HepG2 (cell line): ENCODE data around the gene EPG5. TPM values are rescaled to one million over a fixed set of nuclear protein-coding genes. Genes with fewer than 3 reads are reported as not detected.

ENCODE experiments used
- ATAC-seq: fragments of 200-7000 bp; cut with Tn5 transposase; 3 replicates; pipeline ENCODE4 v1.9.1; 2020; ENCODE audit warnings: mild to moderate bottlenecking, moderate library complexity
- BruUV-seq: library from RNA; stranded (reverse); fragments of 400-500 nt; replicated peaks from 2 replicates; lab custom pipeline; 2021; lab: Mats Ljungman, UMichigan
- CTCF ChIA-PET: fragments of 300-600 bp; formaldehyde crosslinking; extraction: SDS; loops from one replicate; lab custom pipeline; 2021; ENCODE audit warnings: low total read pairs, inconsistent platforms, low intra/inter-chr PET ratio; lab: Yijun Ruan, JAX
- POLR2A ChIA-PET: fragments of 350-600 bp; sonication (Branson Sonifier 250); formaldehyde crosslinking; loops from one replicate; lab custom pipeline; 2020; ENCODE audit warnings: antibody characterized with exemption, inconsistent platforms; lab: Yijun Ruan, JAX
- DNase-seq: peaks from one replicate; pipeline ENCODE4 v3.0.0-alpha.2; 2015; ENCODE audit warnings: low spot score
- FAIRE-seq: peaks from 3 replicates; lab custom pipeline; 2011; peaks lifted over from hg19 to GRCh38; lab: Jason Lieb, UNC
- H2AFZ ChIP-seq: one replicate; pipeline ENCODE4 v1.6.1; 2011; ENCODE audit warnings: low read length, inconsistent platforms
- H3K27ac ChIP-seq: fragments of 300-600 bp; 3 replicates; pipeline ENCODE4 v1.8.0; 2011; ENCODE audit warnings: mixed run types, mild to moderate bottlenecking, mixed read lengths, low read length, inconsistent platforms; ENCODE audit not compliant: insufficient read depth; ENCODE audit errors: extremely low read length
- H3K27me3 ChIP-seq, 2 experiments: fragments of 200-600 bp in 1 of 2; 2 replicates in 1 of 2; 3 replicates in 1 of 2; pipeline versions ENCODE4 v1.6.0 to v1.8.0; 2011; ENCODE audit warnings: low read length in 2 of 2, mild to moderate bottlenecking in 2 of 2, moderate library complexity in 2 of 2, inconsistent platforms in 1 of 2; ENCODE audit not compliant: insufficient read depth in 2 of 2, control insufficient read depth in 1 of 2
- H3K36me3 ChIP-seq, 2 experiments: fragments of 200-600 bp in 1 of 2; replicated peaks in 1 of 2; 2 replicates in 1 of 2; 3 replicates in 1 of 2; pipeline versions ENCODE4 v1.5.1 to v1.8.0; 2011; ENCODE audit warnings: low read length in 2 of 2, inconsistent platforms in 1 of 2; ENCODE audit not compliant: insufficient read depth in 2 of 2, control insufficient read depth in 1 of 2
- H3K4me1 ChIP-seq: 2 replicates; pipeline ENCODE4 v1.5.1; 2012; ENCODE audit warnings: low read length, inconsistent platforms; ENCODE audit not compliant: insufficient read depth
- H3K4me2 ChIP-seq: 2 replicates; pipeline ENCODE4 v1.6.0; 2011; ENCODE audit warnings: low read depth, low read length, inconsistent platforms
- H3K4me3 ChIP-seq, 3 experiments: fragments of 200-600 bp in 1 of 3; sonication (generic), shearing (Covaris generic) in 1 of 3; replicated peaks in 1 of 3; 2 replicates each; pipeline ENCODE4 v1.5.1; 2011 to 2016; ENCODE audit warnings: low read length in 3 of 3, inconsistent platforms in 2 of 3, low read depth in 2 of 3, mild to moderate bottlenecking in 2 of 3, control low read depth in 1 of 3, mixed read lengths in 1 of 3; ENCODE audit not compliant: insufficient read depth in 1 of 3
- H3K79me2 ChIP-seq: one replicate; pipeline ENCODE4 v1.6.1; 2011; ENCODE audit warnings: low read length, inconsistent platforms; ENCODE audit not compliant: insufficient read depth
- H3K9ac ChIP-seq: 2 replicates; pipeline ENCODE4 v1.6.0; 2011; ENCODE audit warnings: mild to moderate bottlenecking, low read depth, low read length, inconsistent platforms; ENCODE audit not compliant: insufficient read depth
- H3K9me3 ChIP-seq: 2 replicates; pipeline ENCODE4 v1.5.1; 2012; ENCODE audit warnings: mild to moderate bottlenecking, low read length
- H4K20me1 ChIP-seq: 2 replicates; pipeline ENCODE4 v1.6.0; 2011; ENCODE audit warnings: inconsistent platforms, mild to moderate bottlenecking, low read length, moderate library complexity; ENCODE audit not compliant: insufficient read depth
- CC2D1A ChIP-seq: sonication (generic); formaldehyde crosslinking; IDR thresholded peaks from 2 replicates; pipeline ENCODE4 v1.8.1; 2023; ENCODE audit warnings: mild to moderate bottlenecking, missing genetic modification reagents
- CEBPB ChIP-seq: IDR thresholded peaks from 2 replicates; pipeline ENCODE4 v1.6.1; 2011; ENCODE audit warnings: low read depth, low read length, improper control_type of control experiment, borderline replicate concordance
- FIP1L1 ChIP-seq: fragments of 200-400 bp; formaldehyde crosslinking; IDR thresholded peaks from 2 replicates; pipeline ENCODE4 v1.6.1; 2018; ENCODE audit warnings: low read depth, mild to moderate bottlenecking, low read length, moderate library complexity, borderline replicate concordance; ENCODE audit not compliant: insufficient read depth
- HIVEP1 ChIP-seq: sonication (generic); formaldehyde crosslinking; IDR thresholded peaks from 2 replicates; pipeline ENCODE4 v1.4.0; 2020; ENCODE audit warnings: mild to moderate bottlenecking, missing genetic modification reagents
- MYC ChIP-seq: sonication (generic); formaldehyde crosslinking; IDR thresholded peaks from 2 replicates; pipeline ENCODE4 v1.9.0; 2021; ENCODE audit warnings: missing genetic modification reagents, borderline replicate concordance
- NBN ChIP-seq: fragments of 450-650 bp; conservative IDR thresholded peaks from 2 replicates; pipeline ENCODE4 v1.6.1; 2017
- POGZ ChIP-seq: sonication (generic); formaldehyde crosslinking; IDR thresholded peaks from 2 replicates; pipeline ENCODE4 v1.4.0; 2020; ENCODE audit warnings: mild to moderate bottlenecking, missing genetic modification reagents
- SRSF9 ChIP-seq: fragments of 200-400 bp; formaldehyde crosslinking; IDR thresholded peaks from 2 replicates; pipeline ENCODE4 v1.6.1; 2018; ENCODE audit warnings: borderline replicate concordance, mild to moderate bottlenecking, low read depth, low read length; ENCODE audit not compliant: insufficient read depth, poor library complexity, severe bottlenecking
- TCF7L2 ChIP-seq: IDR thresholded peaks from 2 replicates; pipeline ENCODE4 v1.6.1; 2011; ENCODE audit warnings: mild to moderate bottlenecking, low read depth, low read length, moderate library complexity
- ZBTB7A ChIP-seq: sonication (generic); formaldehyde crosslinking; IDR thresholded peaks from 2 replicates; pipeline ENCODE4 v1.8.0; 2022; ENCODE audit warnings: mild to moderate bottlenecking, missing genetic modification reagents
- ZNF350 ChIP-seq: sonication (generic); formaldehyde crosslinking; IDR thresholded peaks from 2 replicates; pipeline ENCODE4 v1.4.0; 2020; ENCODE audit warnings: mild to moderate bottlenecking, low read depth, missing genetic modification reagents, borderline replicate concordance
- ZNF484 ChIP-seq: sonication (generic); formaldehyde crosslinking; IDR thresholded peaks from 2 replicates; pipeline ENCODE4 v1.5.1; 2020; ENCODE audit warnings: mild to moderate bottlenecking, low read depth, missing genetic modification reagents, borderline replicate concordance
- ZNF570 ChIP-seq: sonication (generic); formaldehyde crosslinking; IDR thresholded peaks from 2 replicates; pipeline ENCODE4 v1.4.0; 2020; ENCODE audit warnings: mild to moderate bottlenecking, missing genetic modification reagents, borderline replicate concordance
- ZNF709 ChIP-seq: sonication (generic); formaldehyde crosslinking; IDR thresholded peaks from 2 replicates; pipeline ENCODE4 v1.5.0; 2020; ENCODE audit warnings: mild to moderate bottlenecking, missing genetic modification reagents
- ZSCAN9 ChIP-seq: IDR thresholded peaks from 2 replicates; pipeline ENCODE4 v1.6.1; 2016; ENCODE audit warnings: borderline replicate concordance
- WGBS: methylation state at CpG from one replicate; pipeline ENCODE4 v1.1.6; 2017; ENCODE audit warnings: low lambda C conversion rate; 5-methylcytosine and 5-hydroxymethylcytosine counted together
- in situ Hi-C: cut with HindIII; loops from 2 replicates; pipeline ENCODE4 v1.10.0; 2017; ENCODE audit warnings: low pct_unique_long_range_greater_than_20kb; ENCODE audit not compliant: extremely low pct_ligation_motif_present
- intact Hi-C: fragments of 100-400 bp; cut with micrococcal nuclease; formaldehyde crosslinking; loops from one replicate; pipeline ENCODE4 v1.10.0; 2022; ENCODE audit not compliant: unreplicated experiment
- polyA plus RNA-seq, 8 experiments: library from polyadenylated mRNA; depleted of rRNA in 3 of 8; stranded (reverse) in 7 of 8; unstranded in 1 of 8; fragments of >200 nt; fragmentation: Illumina TruSeq in 4 of 8; extraction: Trizol in 4 of 8; gene quantifications; 2 replicates each; pipeline versions ENCODE4 v1.2.1 to v1.2.3, GENCODE V29; 2011 to 2016; ENCODE audit warnings: low read depth in 4 of 8, missing spikeins in 1 of 8, mixed read lengths in 1 of 8; ENCODE audit not compliant: insufficient read depth in 1 of 8
- total RNA-seq, 5 experiments: library from RNA; depleted of rRNA; stranded (reverse); fragments of >200 nt; fragmentation: Illumina TruSeq; extraction: Trizol; gene quantifications; 2 replicates each; pipeline ENCODE4 v1.2.3, GENCODE V29; 2016; ENCODE audit warnings: low read depth in 1 of 5
- TF ChIP-seq, protein P1 (sequence below): IDR thresholded peaks from 2 replicates; pipeline ENCODE4 v1.6.1; 2016; ENCODE audit warnings: control low read depth
- TF ChIP-seq, protein P2 (sequence below): fragments of 450-650 bp; IDR thresholded peaks from 2 replicates; pipeline ENCODE4 v1.6.1; 2017
- TF ChIP-seq, protein P3 (sequence below): sonication (generic); formaldehyde crosslinking; IDR thresholded peaks from 2 replicates; pipeline ENCODE4 v1.5.0; 2020; ENCODE audit warnings: missing genetic modification reagents, mild to moderate bottlenecking, borderline replicate concordance

The EPG5 gene
- total and polyA plus RNA-seq, 2 of the 13 experiments (the other 11 are each of a cell fraction or from before 2014, with no cell fraction given): 6.7 to 9.3 TPM

DNA sequence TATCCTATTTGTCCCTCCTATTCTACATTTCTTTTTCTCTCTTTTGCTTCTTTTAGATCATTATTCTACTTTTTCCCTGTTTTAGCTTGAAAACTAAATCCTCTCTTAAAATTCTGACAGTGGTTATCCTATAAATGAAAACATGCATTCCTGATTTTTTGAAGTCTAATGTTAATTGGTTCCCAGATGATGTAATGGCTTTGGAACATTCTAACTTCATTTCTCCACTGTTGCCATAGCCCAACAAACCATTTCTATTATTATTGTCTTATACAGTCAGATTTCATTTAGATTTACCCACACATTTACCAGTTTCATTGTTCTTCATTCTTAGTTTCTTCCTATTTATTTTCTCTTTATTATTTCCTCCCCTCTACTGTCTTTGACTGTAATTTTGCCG lies 105.2 kb downstream of the EPG5 start (continued):
- TF ChIP-seq, protein P1, sequence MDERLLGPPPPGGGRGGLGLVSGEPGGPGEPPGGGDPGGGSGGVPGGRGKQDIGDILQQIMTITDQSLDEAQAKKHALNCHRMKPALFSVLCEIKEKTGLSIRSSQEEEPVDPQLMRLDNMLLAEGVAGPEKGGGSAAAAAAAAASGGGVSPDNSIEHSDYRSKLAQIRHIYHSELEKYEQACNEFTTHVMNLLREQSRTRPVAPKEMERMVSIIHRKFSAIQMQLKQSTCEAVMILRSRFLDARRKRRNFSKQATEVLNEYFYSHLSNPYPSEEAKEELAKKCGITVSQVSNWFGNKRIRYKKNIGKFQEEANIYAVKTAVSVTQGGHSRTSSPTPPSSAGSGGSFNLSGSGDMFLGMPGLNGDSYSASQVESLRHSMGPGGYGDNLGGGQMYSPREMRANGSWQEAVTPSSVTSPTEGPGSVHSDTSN (CRISPR knock-in tag): no peak
- TF ChIP-seq, protein P2, sequence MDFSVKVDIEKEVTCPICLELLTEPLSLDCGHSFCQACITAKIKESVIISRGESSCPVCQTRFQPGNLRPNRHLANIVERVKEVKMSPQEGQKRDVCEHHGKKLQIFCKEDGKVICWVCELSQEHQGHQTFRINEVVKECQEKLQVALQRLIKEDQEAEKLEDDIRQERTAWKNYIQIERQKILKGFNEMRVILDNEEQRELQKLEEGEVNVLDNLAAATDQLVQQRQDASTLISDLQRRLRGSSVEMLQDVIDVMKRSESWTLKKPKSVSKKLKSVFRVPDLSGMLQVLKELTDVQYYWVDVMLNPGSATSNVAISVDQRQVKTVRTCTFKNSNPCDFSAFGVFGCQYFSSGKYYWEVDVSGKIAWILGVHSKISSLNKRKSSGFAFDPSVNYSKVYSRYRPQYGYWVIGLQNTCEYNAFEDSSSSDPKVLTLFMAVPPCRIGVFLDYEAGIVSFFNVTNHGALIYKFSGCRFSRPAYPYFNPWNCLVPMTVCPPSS: no peak
- TF ChIP-seq TCF7L2 (no peak), ZNF570 (no peak)

DNA sequence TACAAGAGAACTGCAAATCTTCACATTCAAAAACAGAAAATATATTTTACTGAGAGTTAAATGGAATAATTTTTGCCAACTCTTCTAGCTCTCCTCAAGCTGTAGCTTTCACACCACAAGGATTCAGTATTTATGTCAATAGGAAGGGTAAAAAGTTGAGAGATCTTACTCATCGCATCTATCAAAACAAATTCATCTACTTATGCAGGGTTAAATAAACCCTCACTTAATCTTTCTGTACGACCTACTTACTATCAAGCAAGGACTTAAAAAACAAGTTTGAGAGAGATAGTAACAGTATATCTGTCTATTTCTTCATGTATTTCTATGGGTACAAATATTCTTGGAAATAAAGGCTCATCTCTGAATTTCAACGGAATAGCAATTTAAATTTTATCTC lies 106.2 kb downstream of the EPG5 start:
- Histone ChIP-seq H3K4me3 (no peak overlapping the region), H2AFZ (no peak overlapping the region), H3K27me3 (no peaks in the 10 kb centered on the region), H3K9me3 (no peaks in the 10 kb centered on the region), H3K9ac (no peak overlapping the region), H3K36me3 (peaks cover 17 to 62% of the 10 kb centered on the region in 2 experiments; a peak in 4 of 5 replicates), H4K20me1 (no peaks in the 10 kb centered on the region), H3K79me2 (no peaks in the 10 kb centered on the region), H3K4me1 (no peaks in the 10 kb centered on the region), H3K27ac (no peak overlapping the region), H3K4me2 (no peak overlapping the region)
- 95% methylated on average over 3 of the region's 3 CpGs for WGBS
- intact Hi-C loops: no loop called here
- FAIRE-seq: no peak
- CTCF ChIA-PET: no interaction called here
- POLR2A ChIA-PET: no interaction called here
- DNase-seq: no peak
- BruUV-seq: no TSS peak
- in situ Hi-C loops: no loop called here
- no peak for TF ChIP-seq ZBTB7A (CRISPR knock-in tag)
- TF ChIP-seq HIVEP1 (CRISPR knock-in tag): no peak
- TF ChIP-seq ZNF709: no peak
- no peak for TF ChIP-seq FIP1L1
- TF ChIP-seq ZSCAN9: no peak
- no peak for TF ChIP-seq ZNF350 (CRISPR knock-in tag)
- TF ChIP-seq POGZ: no peak
- TF ChIP-seq, protein P3, sequence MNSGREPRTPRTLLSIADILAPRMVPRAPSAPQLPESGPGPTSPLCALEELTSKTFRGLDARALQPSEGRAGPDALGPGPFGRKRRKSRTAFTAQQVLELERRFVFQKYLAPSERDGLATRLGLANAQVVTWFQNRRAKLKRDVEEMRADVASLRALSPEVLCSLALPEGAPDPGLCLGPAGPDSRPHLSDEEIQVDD: no peak
- no peak for TF ChIP-seq NBN
- no peak for TF ChIP-seq CC2D1A (CRISPR knock-in tag)
- no peak for TF ChIP-seq CEBPB
- no peak for TF ChIP-seq SRSF9
- no peak for TF ChIP-seq ZNF484 (CRISPR knock-in tag)
- no peak for TF ChIP-seq MYC (CRISPR knock-in tag)
- no peak for ATAC-seq
